ENCODE measurements around the gene CBX6.
A peak's percentile ranks its signal among the peaks of the same experiment; 100 is the strongest.

Gene CBX6

GRCh38 chr22:38879961-38880360 lies 7.9 kb upstream of the CBX6 start:
- Histone ChIP-seq H3K36me3 (replicated peaks in 1 of 2; ENCODE audit: control insufficient read depth in 2 of 2, insufficient read depth in 2 of 2, low read length in 2 of 2) (no peaks in the 10 kb centered on the region), H3K27me3 (ENCODE audit: control insufficient read depth in 3 of 3, insufficient read depth in 3 of 3, low read depth in 1 of 3, low read length in 3 of 3) (peaks cover 0 to 40% (median 0%) of the 10 kb centered on the region in 3 experiments), H3K4me3 (ENCODE audit: low read length in 2 of 2) (no peak overlapping the region), H3K4ac (ENCODE audit: low read length) (no peak overlapping the region), H4K91ac (ENCODE audit: low read depth, low read length, poor library complexity) (no peak overlapping the region), H4K8ac (ENCODE audit: low read depth, low read length) (no peak overlapping the region), H3K14ac (ENCODE audit: low read length) (no peak overlapping the region), H3K18ac (ENCODE audit: low read length) (no peak overlapping the region), H3K4me1 (ENCODE audit: control insufficient read depth in 2 of 2, insufficient read depth in 1 of 2, low read depth in 1 of 2, low read length in 2 of 2) (peaks cover 0 to 3% of the 10 kb centered on the region in 2 donors), H3K79me1 (ENCODE audit: low read depth, low read length) (no peaks in the 10 kb centered on the region), H3K9ac (ENCODE audit: low read depth, low read length, poor library complexity) (no peak overlapping the region), H2BK12ac (ENCODE audit: low read length) (no peak overlapping the region), H2BK5ac (ENCODE audit: low read length) (no peak overlapping the region), H3K23ac (ENCODE audit: low read depth, low read length, poor library complexity) (no peak overlapping the region), H2AFZ (ENCODE audit: low read length) (no peak overlapping the region), H2AK5ac (ENCODE audit: low read depth, low read length) (no peak overlapping the region), H3K4me2 (ENCODE audit: insufficient read depth, low read length, poor library complexity, severe bottlenecking) (no peak overlapping the region), H3K27ac (replicated peaks; ENCODE audit: low read length) (no peak overlapping the region), H2BK15ac (ENCODE audit: low read length) (no peak overlapping the region), H3K9me3 (replicated peaks in 1 of 2; ENCODE audit: control insufficient read depth in 2 of 2, insufficient read depth in 1 of 2, low read depth in 1 of 2, low read length in 2 of 2) (no peaks in the 10 kb centered on the region), H2BK120ac (ENCODE audit: low read depth, low read length) (no peak overlapping the region)
- DNase-seq (ENCODE audit: low spot score): no peak
- WGBS, 2 donors (ENCODE audit: extremely low coverage in 2 of 2, insufficient read length in 2 of 2, insufficient replicate concordance in 1 of 2): no CpG with 5 or more reads among the region's 5 CpGs

- Histone ChIP-seq H3K23ac (ENCODE audit: low read depth, low read length, poor library complexity) (no peak overlapping the region), H3K27me3 (ENCODE audit: control insufficient read depth in 3 of 3, insufficient read depth in 3 of 3, low read depth in 1 of 3, low read length in 3 of 3) (peaks cover 0 to 45% (median 0%) of the 10 kb centered on the region in 3 experiments), H4K8ac (ENCODE audit: low read depth, low read length) (no peak overlapping the region), H2BK120ac (ENCODE audit: low read depth, low read length) (no peak overlapping the region), H3K9ac (ENCODE audit: low read depth, low read length, poor library complexity) (no peak overlapping the region), H3K27ac (replicated peaks; ENCODE audit: low read length) (no peak overlapping the region), H3K18ac (ENCODE audit: low read length) (no peak overlapping the region), H3K79me1 (ENCODE audit: low read depth, low read length) (no peaks in the 10 kb centered on the region), H4K91ac (ENCODE audit: low read depth, low read length, poor library complexity) (no peak overlapping the region), H3K36me3 (replicated peaks in 1 of 2; ENCODE audit: control insufficient read depth in 2 of 2, insufficient read depth in 2 of 2, low read length in 2 of 2) (no peaks in the 10 kb centered on the region), H3K4me2 (ENCODE audit: insufficient read depth, low read length, poor library complexity, severe bottlenecking) (no peak overlapping the region), H2BK5ac (ENCODE audit: low read length) (no peak overlapping the region), H2BK15ac (ENCODE audit: low read length) (no peak overlapping the region), H3K14ac (ENCODE audit: low read length) (no peak overlapping the region), H3K9me3 (replicated peaks in 1 of 2; ENCODE audit: control insufficient read depth in 2 of 2, insufficient read depth in 1 of 2, low read depth in 1 of 2, low read length in 2 of 2) (no peaks in the 10 kb centered on the region), H2AK5ac (ENCODE audit: low read depth, low read length) (no peak overlapping the region), H3K4me3 (ENCODE audit: low read length in 2 of 2) (no peak overlapping the region), H3K4me1 (ENCODE audit: control insufficient read depth in 2 of 2, insufficient read depth in 1 of 2, low read depth in 1 of 2, low read length in 2 of 2) (peaks cover 0 to 3% of the 10 kb centered on the region in 2 donors), H2BK12ac (ENCODE audit: low read length) (no peak overlapping the region), H2AFZ (ENCODE audit: low read length) (no peak overlapping the region), H3K4ac (ENCODE audit: low read length) (no peak overlapping the region)
- no CpG with 5 or more reads among the region's 5 CpGs for WGBS, 2 donors (ENCODE audit: extremely low coverage in 2 of 2, insufficient read length in 2 of 2, insufficient replicate concordance in 1 of 2)
- DNase-seq (ENCODE audit: low spot score): no peak
These were observed 7.2 kb upstream of the CBX6 start for GRCh38 chr22:38879108-38879729.

- Histone ChIP-seq H3K14ac (ENCODE audit: low read length) (no peak overlapping the region), H3K4me3 (ENCODE audit: low read length in 2 of 2) (no peak overlapping the region), H2BK5ac (ENCODE audit: low read length) (no peak overlapping the region), H3K79me1 (ENCODE audit: low read depth, low read length) (no peaks in the 10 kb centered on the region), H3K27me3 (ENCODE audit: control insufficient read depth in 3 of 3, insufficient read depth in 3 of 3, low read depth in 1 of 3, low read length in 3 of 3) (peaks cover 0 to 48% (median 0%) of the 10 kb centered on the region in 3 experiments), H3K23ac (ENCODE audit: low read depth, low read length, poor library complexity) (no peak overlapping the region), H2AK5ac (ENCODE audit: low read depth, low read length) (no peak overlapping the region), H3K9ac (ENCODE audit: low read depth, low read length, poor library complexity) (peak overlapping the region; percentile 5), H3K4me2 (ENCODE audit: insufficient read depth, low read length, poor library complexity, severe bottlenecking) (no peak overlapping the region), H4K91ac (ENCODE audit: low read depth, low read length, poor library complexity) (no peak overlapping the region), H3K9me3 (replicated peaks in 1 of 2; ENCODE audit: control insufficient read depth in 2 of 2, insufficient read depth in 1 of 2, low read depth in 1 of 2, low read length in 2 of 2) (no peaks in the 10 kb centered on the region), H3K4me1 (ENCODE audit: control insufficient read depth in 2 of 2, insufficient read depth in 1 of 2, low read depth in 1 of 2, low read length in 2 of 2) (peaks cover 3 to 5% of the 10 kb centered on the region in 2 donors), H2BK120ac (ENCODE audit: low read depth, low read length) (no peak overlapping the region), H3K27ac (replicated peaks; ENCODE audit: low read length) (no peak overlapping the region), H2BK12ac (ENCODE audit: low read length) (no peak overlapping the region), H3K18ac (ENCODE audit: low read length) (no peak overlapping the region), H3K36me3 (replicated peaks in 1 of 2; ENCODE audit: control insufficient read depth in 2 of 2, insufficient read depth in 2 of 2, low read length in 2 of 2) (no peaks in the 10 kb centered on the region), H3K4ac (ENCODE audit: low read length) (no peak overlapping the region), H2AFZ (ENCODE audit: low read length) (no peak overlapping the region), H4K8ac (ENCODE audit: low read depth, low read length) (no peak overlapping the region), H2BK15ac (ENCODE audit: low read length) (no peak overlapping the region)
- no CpG with 5 or more reads among the region's 4 CpGs for WGBS, 2 donors (ENCODE audit: extremely low coverage in 2 of 2, insufficient read length in 2 of 2, insufficient replicate concordance in 1 of 2)
- DNase-seq (ENCODE audit: low spot score): no peak
These were observed 6.0 kb upstream of the CBX6 start for GRCh38 chr22:38878001-38878400.

- Histone ChIP-seq H3K14ac (ENCODE audit: low read length) (no peak overlapping the region), H3K27me3 (ENCODE audit: control insufficient read depth in 3 of 3, insufficient read depth in 3 of 3, low read depth in 1 of 3, low read length in 3 of 3) (peaks cover 0 to 32% (median 0%) of the 10 kb centered on the region in 3 experiments), H2BK5ac (ENCODE audit: low read length) (no peak overlapping the region), H3K4me2 (ENCODE audit: insufficient read depth, low read length, poor library complexity, severe bottlenecking) (no peak overlapping the region), H2AK5ac (ENCODE audit: low read depth, low read length) (no peak overlapping the region), H2BK120ac (ENCODE audit: low read depth, low read length) (no peak overlapping the region), H3K4me1 (ENCODE audit: control insufficient read depth in 2 of 2, insufficient read depth in 1 of 2, low read depth in 1 of 2, low read length in 2 of 2) (peaks cover 9 to 15% of the 10 kb centered on the region in 2 donors), H3K9me3 (replicated peaks in 1 of 2; ENCODE audit: control insufficient read depth in 2 of 2, insufficient read depth in 1 of 2, low read depth in 1 of 2, low read length in 2 of 2) (no peaks in the 10 kb centered on the region), H4K91ac (ENCODE audit: low read depth, low read length, poor library complexity) (no peak overlapping the region), H2BK12ac (ENCODE audit: low read length) (no peak overlapping the region), H3K18ac (ENCODE audit: low read length) (no peak overlapping the region), H4K8ac (ENCODE audit: low read depth, low read length) (no peak overlapping the region), H3K4ac (ENCODE audit: low read length) (no peak overlapping the region), H3K4me3 (ENCODE audit: low read length in 2 of 2) (no peak overlapping the region), H3K36me3 (replicated peaks in 1 of 2; ENCODE audit: control insufficient read depth in 2 of 2, insufficient read depth in 2 of 2, low read length in 2 of 2) (peaks cover 3 to 5% of the 10 kb centered on the region in 2 donors), H3K9ac (ENCODE audit: low read depth, low read length, poor library complexity) (no peak overlapping the region), H3K23ac (ENCODE audit: low read depth, low read length, poor library complexity) (no peak overlapping the region), H2BK15ac (ENCODE audit: low read length) (peak overlapping the region; percentile 3), H3K79me1 (ENCODE audit: low read depth, low read length) (no peaks in the 10 kb centered on the region), H2AFZ (ENCODE audit: low read length) (no peak overlapping the region), H3K27ac (replicated peaks; ENCODE audit: low read length) (no peak overlapping the region)
- no peak for DNase-seq (ENCODE audit: low spot score)
- no CpG with 5 or more reads among the region's 13 CpGs for WGBS, 2 donors (ENCODE audit: extremely low coverage in 2 of 2, insufficient read length in 2 of 2, insufficient replicate concordance in 1 of 2)
These were observed 2.7 kb upstream of the CBX6 start for GRCh38 chr22:38874529-38875222.
